GM19043 (cell line): ENCODE results near the gene CMSS1.

Source experiments
- ATAC-seq: cut with Tn5 transposase; IDR thresholded peaks from one replicate; pipeline ENCODE4 v1.9.1; 2021; ENCODE audit warnings: low read depth; ENCODE audit not compliant: unreplicated experiment

The CMSS1 gene

DNA sequence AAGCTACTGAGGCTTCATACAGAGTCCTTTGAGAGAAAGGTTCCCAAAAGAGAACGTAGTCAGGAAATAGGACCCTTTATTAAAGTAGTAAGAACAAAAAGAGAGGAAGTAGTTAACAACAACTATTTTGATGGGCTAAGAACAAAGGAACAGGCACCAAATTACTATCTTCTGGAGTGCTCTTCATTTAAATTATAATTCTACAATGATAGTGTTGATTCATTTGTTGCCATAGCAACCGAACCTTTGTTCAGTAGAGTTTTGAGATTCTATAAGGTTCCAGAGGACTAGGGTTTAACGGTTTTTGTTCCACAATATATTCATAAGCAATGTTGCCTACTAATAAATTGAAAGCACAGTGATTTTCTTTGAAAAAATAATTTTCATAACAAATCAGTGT lies 78.8 kb downstream of the CMSS1 start:
- no peak for ATAC-seq

DNA sequence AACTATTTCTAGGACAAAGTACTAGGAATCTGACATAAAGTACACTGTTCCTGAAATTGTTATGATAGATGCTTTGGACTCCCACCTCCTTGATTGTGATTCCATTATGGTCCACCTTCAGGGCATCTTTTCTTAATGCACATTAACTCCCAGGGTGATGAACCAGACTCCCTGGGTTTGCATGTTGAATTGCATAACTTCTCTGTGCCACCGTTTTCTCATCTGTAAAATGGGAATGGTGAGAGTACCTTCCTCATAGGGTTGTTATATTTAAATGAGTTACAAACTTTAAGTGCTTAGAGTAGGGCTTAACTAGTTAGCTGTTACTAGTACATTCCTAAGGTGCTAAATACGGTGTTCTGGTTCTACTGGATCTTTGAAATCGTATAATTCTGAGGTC lies 81.9 kb downstream of the CMSS1 start:
- ATAC-seq: no peak

GRCh38 chr3:99900248-99900647 lies 82.6 kb downstream of the CMSS1 start:
- no peak for ATAC-seq

- no peak for ATAC-seq
These were observed 83.7 kb downstream of the CMSS1 start for GRCh38 chr3:99901200-99901926.

GRCh38 chr3:99902091-99902490 lies 84.4 kb downstream of the CMSS1 start:
- ATAC-seq: no peak

GRCh38 chr3:99903869-99904268 lies 86.2 kb downstream of the CMSS1 start:
- ATAC-seq: no peak

DNA sequence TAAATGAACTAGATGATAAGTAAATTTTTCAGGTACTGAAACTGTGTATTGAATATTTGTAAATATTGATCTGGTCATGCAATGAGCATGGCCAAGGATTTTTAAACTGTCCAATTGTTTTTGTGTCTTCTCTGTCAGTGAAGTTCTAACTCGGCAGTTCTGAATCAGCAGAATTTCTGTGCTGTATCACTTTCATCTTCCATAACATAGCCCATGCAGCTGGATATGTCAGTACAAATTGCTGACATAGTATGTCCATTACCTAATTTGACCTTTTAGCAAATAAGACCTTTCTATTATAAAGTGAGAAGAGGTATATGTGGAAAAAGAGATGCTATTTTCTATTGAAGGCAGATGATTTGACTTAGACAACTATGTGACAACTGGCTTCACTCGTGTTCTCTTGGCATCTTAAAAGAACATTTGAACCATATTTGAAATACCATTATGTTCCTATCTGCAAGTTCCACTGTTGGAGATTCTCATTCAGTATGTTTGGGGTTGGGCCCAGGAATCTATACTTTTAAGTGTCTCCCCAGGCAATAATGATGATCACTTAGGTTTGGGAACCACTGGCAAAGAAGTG lies 90.4 kb downstream of the CMSS1 start:
- ATAC-seq: no peak

- peak; percentile 57 for ATAC-seq
These were observed 92.2 kb downstream of the CMSS1 start for GRCh38 chr3:99909714-99910495.

- no peak for ATAC-seq
These were observed 93.2 kb downstream of the CMSS1 start for GRCh38 chr3:99910752-99911290.

GRCh38 chr3:99911433-99911832 lies 93.8 kb downstream of the CMSS1 start:
- no peak for ATAC-seq

DNA sequence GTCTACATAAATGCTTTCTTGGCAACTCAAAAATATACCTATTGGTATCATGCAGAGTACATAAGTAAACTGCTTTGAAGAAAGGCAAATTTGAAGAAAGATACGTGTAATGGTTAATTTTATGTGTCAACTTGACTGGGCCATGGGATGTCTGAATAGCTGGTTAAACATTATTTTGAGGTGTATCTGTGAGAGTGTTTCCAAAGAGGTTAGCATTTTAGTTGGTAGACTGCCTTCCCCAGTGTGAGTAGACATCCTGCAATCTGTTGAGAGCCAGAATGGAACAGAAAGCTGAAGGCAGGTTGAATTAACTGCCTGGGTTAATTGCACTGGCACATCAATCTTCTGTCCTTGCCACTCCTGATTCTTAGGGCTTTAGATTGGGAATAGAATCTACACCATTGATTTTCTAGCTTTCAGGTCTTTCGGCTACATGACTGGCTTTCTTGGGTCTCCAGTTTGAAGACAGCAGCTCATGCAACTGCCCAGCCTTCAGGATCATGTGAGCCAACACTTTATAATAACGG lies 98.3 kb downstream of the CMSS1 start:
- no peak for ATAC-seq

GRCh38 chr3:99918715-99919114 lies 101.1 kb downstream of the CMSS1 start:
- ATAC-seq: no peak

GRCh38 chr3:99919694-99920093 lies 102.0 kb downstream of the CMSS1 start:
- ATAC-seq: no peak

DNA sequence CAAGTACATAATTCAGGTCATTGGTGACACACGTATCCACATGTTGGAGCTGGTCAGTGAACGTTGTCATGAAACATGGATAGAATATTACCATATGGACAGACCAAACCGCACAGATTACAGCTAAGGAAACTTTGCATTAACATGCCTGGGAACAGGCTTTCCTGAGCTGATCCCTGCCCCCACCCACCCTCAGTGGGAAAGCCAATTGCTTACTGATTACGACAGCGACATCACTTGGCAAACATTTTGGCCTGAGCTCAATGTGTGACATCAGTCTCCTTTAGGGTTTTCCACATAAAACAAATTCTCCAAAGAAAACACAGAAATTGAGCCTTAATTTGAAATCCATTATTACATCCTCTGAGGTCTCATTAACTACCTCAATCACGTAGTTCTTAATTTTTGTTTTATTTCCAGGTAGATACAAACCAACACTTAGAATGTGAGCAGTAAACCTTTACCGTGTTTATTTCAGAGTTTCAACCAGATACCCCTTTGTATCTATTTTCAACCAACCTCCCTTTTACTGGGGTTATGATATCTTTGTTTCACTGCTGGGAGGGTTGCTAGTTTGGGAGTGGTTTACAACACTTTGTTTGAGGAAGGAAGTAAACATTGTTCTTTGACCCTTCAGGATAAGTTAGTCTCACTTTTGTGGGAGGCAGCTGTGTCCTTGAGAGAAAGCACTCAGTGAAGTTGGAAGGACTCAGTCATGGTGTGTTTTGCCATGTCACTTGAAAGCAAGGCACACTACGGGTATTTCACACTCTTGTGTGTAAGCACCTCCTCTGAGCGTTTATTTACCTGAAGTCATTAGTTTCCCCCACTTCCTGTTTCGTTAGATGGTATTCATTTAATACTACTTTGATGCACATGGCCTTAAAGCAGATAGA lies 103.1 kb downstream of the CMSS1 start:
- ATAC-seq: no peak

- no peak for ATAC-seq
These were observed 103.7 kb downstream of the CMSS1 start for GRCh38 chr3:99921377-99921695.

DNA sequence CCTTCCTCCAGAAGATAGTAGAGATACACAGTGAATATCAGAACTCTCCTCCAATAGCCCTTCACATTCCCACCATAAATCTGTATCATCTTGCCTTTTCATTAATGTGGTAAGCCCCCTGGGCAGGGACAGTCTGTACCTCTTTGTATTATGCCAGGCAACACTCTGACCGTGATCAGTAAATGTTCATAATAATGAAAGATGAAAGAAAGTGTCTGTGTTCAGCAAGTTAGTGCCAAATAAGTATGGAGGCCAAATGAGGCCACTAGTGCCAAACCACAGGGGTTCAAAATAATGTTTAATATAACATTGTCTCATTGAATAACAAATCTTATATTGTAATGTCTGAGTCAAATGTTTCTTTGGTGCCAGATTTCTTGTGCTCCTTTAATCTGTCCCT lies 104.3 kb downstream of the CMSS1 start:
- no peak for ATAC-seq

- no peak for ATAC-seq
These were observed 106.2 kb downstream of the CMSS1 start for GRCh38 chr3:99923873-99924272.

DNA sequence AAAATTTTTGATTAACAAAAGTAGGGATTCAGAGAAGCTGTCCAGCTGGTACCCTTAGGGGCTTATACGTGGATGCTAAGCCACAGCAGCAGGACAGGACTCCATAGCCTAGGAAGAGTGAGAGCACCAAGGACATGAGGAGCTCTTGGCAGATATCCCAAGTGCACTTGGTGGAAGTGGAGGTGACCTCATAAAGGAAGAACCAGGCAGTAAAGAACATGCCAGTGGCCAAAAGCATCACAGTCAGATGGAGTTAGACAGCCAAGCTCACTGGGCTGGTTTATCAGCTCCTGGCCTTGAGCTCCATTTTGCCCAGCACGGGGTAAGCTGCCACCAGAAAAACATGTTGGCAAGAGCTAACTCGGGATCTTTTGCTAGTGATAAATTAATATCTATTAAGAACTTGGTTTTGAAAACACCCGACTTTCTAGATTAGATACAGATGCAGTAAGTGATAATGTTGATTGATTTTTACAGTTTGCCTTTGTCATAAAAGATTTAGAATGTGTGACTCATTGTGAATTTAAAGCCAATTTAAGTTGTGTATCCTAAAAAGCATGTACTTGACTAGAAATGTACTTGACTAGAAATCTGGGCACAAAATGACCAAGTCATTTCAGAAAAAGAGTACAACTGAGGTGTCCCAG lies 108.0 kb downstream of the CMSS1 start:
- no peak for ATAC-seq

DNA sequence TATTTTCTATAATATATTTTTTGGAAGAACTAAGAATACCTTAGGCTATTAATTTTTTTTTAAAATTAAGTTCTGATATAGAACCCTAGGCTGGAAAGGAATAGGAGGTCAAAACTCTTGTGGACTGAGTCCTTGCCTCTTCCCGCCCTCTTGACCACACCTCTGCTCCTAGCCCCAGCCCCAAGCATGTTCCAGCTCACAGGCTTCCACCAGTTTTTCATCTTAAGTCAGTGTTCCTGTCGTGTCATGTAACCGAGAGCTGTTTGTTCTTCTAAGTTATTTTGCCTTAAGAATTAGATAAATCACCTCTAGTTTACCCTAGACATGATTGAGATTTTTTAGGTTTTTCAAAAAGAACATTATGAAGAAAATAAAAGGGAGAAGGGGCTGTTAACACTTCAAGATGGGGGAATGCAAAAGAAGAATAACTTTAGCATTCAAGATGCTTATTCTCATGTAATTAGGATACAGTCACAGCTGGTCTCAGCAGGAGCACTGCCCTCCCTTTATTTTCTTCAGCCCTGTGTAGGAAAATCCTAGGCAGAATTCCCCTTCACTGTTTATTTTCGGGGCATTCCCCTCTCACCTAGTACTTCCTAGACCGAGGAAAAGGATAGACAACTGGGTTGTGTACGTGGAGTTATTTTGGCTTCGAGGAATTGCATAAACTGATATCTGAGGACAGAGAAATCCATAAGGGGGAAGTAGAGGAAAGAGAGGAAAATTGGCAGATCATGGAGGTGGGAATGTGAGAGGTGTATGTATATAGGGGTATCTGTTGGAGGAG lies 110.2 kb downstream of the CMSS1 start:
- no peak for ATAC-seq
